ENCODE results near the gene UNC5B.

UNC5B gene

DNA sequence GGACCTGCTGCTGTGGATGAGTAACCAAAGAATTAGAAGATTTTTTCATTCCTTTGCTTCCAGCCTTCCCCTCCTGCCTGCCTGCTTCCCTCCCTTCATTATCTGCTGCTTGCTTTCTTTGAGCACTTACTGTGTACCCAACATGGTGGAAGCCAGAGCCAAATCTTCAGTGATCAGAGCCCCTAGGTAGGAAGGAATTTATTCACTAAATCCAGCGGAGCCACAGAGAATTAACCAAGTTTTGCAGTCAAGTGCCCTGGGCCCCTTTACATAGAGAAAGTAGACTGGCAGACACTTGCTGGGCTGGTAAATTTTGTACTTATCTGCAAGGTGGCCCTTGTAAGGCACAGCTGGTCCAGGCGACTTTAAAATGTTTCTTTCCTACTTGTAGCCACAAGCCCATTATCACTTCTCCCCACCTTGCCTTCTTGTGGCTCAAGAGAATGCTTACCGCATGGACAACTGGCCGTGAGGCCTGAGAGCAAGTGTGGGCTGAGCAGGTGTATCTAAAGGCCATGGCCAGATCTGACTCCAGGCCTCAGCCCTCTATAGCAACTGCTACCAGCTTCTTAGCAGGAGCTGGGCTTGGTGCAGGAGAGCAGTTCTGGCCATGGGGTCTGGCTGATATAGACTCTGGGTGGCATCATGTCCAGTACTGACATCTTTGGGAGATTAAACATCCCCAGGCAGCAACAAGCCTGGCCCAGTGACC, 11.1 kb downstream of the UNC5B start:
- no peak for DNase-seq (ENCODE audit: low read depth)

DNA sequence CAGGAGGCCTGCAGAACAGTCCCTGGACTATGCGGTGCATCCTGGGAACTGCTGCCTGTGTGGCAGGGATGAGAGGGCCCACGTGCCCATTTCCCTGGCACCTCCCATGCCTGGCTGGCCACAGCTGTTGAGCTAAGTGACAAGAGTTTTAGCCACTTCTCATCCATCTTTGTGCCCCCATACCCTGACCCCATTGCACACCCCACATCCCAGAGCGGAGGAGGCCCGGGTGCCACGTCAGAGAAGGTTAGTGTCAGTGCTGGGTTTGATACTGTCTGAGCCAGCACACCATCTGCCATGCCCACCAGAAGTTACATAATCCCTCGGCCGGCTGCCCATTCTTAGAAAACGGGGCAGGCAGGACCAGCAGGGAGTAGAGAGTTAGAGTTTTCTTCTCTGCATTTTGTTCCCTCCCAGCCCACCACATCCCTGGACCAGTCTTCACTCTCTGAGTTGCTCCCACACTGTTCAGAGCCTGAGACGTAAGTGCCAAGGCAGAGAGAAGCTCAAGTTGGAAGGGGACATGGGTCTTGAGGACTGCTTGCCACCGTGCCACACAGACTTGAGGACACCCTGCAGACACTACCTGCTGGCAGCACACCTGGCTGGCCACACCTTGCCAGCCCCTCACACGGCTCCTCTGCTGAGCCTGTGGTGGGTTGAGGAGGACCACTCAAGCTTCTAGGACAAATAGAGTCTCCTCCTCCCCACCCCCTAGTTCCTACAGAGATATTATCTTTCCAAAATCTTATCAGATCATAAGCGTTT, 13.1 kb downstream of the UNC5B start:
- DNase-seq (ENCODE audit: low read depth): no peak

DNA sequence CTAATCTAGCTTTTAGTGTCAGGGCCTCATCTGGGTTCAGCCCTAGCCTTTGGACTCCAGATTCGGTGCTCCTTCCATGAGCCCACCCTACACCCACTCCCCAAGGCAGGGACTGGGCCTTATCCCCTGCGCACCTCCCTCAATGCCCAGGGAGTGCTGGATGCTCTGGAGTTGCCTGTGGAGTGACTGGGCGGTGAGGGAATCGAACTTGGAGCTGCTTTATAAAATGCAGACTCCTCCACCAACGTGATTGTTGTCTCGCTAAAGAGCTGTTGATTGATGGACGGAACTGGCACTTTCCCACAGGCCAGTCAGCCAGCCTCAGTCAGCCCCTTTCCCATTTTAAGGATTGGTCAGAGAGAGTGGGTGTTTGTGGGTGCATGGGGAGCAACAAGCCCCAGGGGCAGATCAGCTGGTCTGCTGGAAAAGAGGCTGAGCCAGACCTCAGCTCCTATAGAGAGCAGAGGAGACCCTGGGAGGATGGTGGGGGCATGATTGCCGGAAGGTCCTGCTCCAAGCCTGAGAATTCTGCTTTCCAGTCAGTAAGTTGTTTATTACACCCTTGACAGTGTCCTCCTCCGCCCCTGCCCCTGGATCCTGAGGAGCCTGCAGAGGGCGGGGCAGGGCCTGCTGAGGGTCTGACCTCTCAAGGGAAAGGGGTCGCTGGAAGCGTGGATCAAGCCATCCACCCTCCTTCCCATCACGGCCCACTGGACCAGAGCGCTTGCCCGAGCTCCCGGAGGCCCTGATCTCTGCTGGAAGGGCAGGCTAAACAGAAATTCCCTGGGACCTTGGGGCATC, 16.7 kb downstream of the UNC5B start:
- DNase-seq (ENCODE audit: low read depth): no peak

DNA sequence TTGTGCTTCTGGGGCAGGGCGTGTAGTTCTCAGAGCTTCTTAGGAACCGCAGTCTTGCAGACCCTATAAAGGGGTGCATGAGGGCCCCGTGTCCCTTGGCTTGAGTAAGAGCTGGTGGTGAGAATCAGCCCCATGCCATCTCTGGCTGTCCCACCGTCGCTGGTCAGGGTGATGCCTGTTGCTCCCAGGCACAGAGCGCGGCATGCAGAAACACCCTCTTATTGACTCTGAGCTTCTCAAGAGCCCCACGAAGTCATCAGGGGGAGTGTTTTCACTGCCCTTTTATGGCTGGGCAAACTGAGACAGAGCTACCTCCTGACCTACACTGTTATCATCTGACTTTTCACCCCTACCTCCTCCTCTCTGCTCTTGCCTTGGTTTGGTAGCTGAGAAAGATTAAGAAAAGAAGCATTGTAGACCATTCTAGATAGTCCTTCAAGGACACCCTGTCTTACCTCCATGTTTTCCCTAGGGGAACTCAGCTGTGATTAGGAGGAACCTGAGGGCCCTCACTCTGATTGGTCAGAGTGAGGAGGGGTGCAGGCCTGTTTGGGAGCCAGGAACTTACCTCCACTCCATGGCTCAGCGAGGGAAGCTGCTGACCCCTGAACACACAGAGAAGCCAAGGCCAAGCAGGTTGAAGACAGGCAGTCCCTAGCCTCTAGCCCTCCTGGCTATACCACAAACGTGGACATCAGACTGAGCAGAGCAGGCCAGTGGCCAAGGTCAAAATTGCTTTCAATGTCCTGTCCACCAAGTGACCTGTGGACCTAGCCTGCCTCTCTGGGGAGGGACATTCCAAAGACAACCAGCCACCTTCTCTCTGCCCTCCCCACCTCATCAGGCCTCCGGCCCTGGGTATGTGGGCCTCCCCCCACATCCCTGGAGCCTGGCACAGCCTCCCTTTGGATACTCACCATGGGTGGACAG, 17.6 kb downstream of the UNC5B start:
- DNase-seq (ENCODE audit: low read depth): no peak

DNA sequence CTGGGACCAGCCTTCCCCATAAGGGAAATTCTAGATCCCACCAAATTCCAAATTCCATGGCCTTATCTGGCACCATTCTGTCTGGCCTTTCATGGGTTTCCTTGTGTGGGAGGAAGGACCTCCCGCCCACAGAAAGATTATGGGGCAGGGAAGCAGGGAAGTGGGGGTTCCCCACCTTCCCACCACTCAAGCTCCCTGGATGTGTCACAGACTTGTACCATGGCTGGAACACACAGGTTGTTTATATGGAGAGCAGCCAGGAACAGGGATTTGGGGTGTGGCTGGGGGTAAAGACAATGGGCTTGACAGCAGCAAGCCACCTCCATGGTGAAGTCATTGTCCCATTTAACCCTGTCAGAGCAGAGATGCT, 18.3 kb downstream of the UNC5B start:
- no peak for DNase-seq (ENCODE audit: low read depth)

DNA sequence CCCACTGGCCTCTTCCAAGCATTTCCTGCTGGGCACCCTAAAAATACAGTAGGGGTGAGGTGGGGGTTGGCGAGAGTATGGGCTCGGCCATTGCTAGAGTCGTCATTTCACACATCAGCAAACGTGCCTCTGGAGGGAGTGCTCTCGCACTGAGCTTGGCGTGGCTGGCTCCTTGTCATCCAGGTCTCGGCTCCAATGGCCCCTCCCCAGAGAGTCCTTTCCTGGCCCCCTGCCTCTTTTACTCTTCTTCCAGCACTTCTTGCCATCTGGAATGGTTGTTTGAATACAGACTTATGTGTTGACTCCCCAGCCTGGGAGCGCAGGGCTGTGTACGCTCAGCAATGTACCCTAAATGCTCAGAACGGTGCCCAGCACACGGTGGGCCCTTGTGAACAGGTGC, 18.8 kb downstream of the UNC5B start:
- DNase-seq (ENCODE audit: low read depth): no peak

DNA sequence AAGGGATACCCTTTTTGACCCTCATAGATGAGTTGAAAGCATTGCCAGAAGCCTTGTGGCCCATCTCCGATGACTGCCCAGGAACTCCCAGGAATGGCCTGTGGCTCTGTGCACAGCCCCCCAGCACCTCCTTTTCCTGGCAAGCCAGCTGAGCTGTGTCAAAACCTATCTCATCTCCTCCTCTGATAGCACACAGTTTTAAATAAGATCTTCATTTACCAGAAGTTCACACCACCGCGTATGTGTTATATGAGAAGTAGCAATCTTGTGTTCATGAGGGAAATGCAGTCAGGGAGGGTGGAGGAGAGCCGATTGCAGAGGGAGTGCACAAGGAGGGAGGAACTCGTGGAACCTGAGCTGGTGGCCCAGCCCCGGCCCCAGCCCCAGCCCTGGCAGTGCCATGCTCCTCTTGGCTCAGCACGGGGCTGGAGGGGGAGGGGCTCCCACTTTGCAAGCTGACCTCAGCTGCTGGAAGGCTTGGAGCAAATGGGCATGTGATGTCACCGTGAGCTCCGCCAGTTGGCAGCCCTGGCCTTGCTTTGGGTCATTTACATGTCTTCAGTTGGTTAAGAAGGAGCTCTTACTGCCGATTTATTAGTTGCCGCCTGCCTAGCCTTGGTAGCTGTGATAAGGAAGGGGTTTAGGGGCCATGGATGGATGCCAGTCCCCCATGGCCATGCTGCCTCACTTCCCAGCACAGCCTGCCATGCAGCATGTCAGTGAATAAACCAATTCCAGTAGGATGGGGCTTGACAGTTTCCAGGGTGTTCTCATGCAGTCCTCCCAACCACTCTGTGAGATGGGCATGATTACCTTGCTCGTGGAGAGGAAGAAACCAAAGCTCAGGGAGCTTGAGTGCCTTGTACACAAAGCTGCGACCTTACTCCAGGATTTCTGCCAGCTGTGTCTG, 20.0 kb downstream of the UNC5B start:
- no peak for DNase-seq (ENCODE audit: low read depth)

DNA sequence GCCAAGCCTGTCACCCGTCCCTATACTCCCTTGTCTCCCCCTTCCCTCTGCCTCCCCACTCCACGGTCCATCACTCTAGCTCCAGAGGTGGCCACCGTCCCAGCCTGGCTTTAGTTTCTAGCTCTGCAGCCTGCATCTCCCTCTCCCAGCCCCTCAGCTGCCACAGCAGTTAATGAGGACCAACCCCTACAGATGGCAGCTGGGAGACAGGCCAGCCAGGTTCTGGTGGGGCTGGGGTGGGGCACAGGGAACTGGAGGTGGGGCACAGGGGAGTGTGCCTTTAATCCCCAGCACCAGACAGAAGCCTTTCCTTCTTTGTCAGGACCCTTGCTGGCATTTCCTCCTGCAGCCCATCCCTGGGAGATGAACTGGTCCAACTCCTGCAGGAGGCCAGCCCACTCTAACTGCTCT, 21.1 kb downstream of the UNC5B start:
- no peak for DNase-seq (ENCODE audit: low read depth)

DNA sequence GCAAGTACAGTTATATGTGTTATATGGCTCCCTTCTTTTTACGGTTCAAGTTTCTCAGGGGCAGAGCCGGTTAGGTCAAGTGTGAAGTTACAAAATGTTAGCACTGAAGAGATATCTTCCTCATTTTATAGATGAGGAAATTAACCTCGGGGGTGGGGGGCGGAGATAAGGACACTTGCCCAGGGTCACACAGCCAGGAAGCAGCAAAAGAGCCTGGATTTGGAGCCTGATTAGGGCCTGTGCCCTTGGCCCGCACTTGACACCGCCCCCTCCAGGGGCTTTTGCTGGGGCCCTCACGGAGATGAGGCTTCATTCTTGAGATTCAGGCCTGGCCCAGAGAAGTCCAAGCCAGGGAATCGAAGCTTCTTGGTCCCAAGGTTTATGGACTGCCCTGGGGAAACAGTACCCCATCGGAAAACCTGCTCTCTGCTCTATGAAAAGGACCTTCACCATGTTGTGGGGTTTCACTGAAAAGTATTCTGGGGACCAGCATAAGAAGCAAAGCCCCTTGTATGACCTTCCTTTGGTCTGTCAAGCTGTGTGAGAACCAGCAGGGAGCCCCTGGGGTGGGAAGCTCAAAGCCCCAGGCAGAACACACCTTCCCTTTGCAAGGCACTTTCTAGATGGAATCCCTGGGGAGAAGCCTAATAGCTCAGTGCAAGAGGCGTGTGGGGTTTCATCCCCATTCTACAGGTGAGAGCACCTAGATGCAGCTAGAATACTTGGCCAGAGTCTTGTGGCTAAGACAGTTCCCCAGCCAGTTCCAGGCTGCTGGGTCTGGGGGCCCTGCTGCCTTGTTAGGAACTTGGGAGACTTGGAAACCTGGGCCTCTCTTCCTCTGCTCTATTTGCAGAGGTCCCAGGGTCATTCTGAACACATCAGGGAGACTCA, 21.9 kb downstream of the UNC5B start:
- no peak for DNase-seq (ENCODE audit: low read depth)

DNA sequence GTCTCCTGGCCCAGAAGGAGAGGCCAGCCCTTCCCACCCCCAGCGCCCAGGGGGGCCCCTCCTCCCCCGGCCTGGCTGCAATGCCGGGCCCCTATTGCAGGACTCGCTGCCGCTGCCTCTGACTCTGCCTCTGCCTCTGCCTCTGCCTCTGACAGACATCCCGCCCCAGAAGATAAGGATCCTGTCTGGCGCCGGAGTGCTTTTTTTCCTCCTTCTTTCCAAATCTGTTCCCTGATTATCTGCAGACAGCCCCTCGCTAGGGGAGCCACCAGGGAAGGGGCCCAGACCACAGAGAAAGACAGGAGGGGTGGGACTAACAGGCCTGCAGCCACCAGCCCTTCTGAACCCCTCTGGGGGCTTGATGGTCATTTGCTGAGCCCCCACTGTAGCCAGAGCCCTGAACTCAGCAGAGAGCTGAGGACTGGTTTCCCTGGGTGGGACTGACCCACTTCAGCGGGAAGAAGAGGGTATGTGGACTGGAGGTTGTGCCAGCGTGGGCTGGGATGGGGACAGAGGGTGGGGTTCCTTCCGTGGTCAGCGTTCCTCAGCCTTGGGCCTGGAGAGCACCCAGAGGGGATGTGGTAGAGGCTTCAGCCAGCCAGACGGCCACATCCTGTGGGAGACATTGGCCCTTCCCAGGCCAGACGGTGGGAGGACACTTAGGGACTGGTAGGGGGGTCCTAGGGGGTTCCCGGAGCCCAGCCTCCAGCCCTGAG, 22.8 kb downstream of the UNC5B start:
- no peak for DNase-seq (ENCODE audit: low read depth)

DNA sequence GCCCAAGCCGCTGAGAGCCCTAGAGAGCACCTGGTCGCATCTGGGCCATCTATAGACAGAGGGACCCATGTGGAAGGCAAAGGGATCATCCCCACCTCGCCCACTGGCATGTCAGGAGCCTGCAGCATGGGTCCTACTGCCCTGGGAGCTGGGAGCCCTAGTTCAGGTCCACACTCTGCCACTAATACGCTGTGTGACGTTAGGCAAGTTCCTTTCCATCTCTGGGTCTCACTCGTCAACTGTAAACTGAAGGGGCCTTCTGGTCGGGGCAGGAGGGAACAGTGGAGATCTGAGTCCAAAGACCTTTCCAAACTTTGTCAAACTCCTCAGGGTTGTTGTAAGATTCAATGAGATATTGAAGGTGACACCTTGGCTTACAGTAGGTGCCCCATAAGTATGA, 23.4 kb downstream of the UNC5B start:
- no peak for DNase-seq (ENCODE audit: low read depth)

DNA sequence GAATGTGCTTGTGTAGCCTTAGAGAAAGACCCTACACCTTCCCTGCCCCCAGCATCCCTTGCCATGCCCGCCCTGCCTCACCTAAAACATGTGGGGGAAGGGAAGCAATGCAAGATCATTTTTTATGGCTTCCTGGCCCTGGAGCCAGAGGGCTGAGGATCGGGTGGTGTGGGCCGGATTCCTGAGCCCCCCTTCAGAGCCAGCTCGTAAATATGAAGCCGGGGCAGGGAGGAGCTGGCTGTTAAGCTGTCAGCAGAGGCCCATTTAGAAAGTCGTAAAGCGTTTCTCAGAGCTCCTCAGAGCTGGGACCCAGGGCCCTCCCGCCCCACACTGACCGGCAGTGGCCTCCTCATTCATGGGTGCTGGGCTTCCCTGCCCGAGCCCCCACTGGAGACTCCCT, 23.9 kb downstream of the UNC5B start:
- no peak for DNase-seq (ENCODE audit: low read depth)

DNA sequence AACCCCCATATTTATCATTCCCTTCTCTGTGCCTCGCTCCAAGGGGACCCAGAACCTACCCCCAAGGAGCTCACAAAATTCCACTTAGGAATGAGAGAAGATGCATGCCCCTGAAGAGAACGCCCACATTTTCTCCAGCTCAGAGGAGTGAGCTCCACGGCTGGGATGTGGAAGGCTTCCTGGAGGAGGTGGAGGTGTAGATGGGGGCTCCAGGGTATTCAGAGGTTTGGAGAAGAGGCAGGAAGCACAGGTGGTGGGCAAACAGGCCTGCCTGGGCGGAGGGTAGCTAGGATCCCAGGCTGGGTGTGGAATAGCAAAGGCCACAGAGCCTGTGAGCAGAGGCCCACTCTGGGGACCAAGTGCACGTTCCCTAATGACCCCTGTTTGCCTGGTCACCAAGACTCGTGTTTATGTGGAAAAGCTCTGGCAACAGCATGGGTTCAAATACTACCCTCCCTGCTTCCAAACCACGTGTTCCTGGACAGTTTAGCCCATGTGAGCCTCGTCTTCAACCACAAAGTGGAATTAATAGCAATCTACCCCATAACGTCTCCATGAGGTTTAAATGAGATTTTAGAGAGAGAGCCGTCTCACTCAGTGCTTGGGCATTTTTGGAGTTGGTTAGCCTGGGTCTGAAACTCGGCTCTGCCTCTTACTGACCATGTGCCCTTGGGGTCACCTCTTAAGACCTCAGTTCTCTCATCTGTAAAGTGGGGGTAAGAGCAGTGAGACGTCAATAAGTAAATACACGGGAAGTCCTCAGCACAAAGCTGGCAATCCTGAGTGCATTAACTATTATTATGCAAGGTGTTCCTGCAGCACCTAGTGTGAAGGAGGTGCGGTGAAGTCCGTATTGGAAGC, 24.7 kb downstream of the UNC5B start:
- DNase-seq (ENCODE audit: low read depth): no peak

DNA sequence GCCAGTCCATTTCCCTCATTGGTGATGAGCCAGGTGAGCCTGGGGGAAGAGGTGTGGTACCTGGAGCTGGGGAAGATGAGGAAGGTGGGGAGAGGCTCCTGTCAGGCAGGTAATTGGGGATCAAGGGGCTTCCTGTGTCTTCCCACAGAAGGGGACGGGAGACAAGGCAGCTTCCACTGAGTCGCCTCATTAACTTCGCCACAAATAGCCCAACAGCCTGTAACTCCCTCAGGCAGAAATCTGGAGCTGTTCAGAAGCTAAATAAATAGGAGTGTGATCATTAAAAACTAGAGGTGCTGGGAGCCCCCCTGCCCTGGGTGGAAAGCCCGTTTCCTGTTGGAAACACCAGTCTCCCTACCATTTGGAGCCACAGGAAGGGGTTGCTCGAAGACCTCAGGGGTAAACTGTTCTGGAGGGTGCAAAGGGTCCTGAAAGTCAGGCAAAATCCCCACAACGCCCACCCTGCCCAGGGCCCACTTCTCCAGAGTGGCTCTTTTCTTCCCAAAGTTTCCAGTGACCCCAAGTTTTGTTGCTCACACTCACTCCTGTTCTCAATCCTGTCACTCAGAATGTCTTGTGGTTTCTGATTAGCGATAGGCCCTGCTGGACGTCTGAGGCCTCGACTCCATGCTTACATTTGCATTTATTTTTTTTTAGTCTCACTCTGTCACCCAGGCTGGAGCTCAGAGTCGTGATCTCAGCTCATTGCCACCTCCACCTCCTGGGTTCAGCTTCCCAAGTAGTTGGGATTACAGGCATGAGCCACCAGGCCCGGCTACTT, 25.7 kb downstream of the UNC5B start:
- no peak for DNase-seq (ENCODE audit: low read depth)

DNA sequence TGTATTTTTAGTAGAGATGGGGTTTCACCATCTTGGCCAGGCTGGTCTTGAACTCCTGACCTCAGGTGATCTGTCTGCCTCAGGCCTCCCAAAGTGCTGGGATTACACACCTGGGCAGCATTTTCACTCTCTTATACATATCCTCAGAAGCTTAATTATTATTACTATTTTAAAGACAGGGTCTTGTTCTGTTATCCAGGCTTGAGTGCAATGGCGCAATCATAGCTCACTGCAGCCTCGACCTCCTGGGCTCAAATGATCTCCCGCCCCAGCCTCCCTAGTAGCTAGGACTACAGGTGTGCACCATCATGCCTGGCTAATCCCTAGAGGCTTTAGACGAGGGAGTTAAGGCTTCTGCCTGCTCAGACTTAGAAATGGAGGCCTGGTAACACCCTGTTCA, 26.3 kb downstream of the UNC5B start:
- no peak for DNase-seq (ENCODE audit: low read depth)

DNA sequence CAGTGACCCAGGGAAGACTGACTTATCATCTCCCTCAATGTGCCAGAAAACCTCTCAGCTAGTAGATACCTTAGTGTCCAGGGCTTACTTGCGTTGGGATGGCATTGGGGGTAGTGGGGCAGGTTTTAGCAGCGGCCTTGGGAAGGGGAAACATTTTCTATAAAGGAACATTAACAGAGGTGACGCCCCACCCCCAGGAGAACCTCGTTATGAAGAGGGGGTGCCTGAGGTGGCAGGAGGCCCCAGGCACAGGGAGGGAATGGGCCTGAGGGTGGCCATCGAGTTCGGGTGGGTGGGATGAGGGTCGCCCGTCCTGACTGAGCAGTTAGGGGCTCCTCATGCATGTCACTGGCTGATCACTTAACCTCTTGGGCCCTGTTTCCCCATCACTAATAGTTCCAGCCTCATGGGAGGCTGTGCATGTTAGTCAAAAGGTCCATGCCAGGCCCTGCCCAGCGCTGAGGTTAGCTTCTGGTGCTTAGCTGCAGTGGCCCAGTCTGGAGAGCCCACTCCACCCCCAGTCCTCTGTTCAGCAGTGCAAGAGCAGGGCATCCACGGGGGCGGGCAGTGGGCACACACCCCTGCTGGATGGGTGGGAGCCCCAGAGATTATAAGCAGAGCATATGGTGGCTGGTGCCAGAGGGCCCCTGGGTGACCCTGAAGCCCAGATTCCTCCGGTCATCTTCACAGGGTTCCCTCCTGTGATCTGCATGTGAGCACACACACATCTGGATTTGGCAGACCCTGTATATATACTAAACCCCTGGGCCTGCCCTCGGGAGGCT, 27.0 kb downstream of the UNC5B start:
- no peak for DNase-seq (ENCODE audit: low read depth)

Measured in activated T-cell treated with anti-CD3 and anti-CD28 coated beads for 1 hour (primary cell).